Measurements from ENCODE around the gene TBC1D9B. TPM values are rescaled to one million over a fixed set of nuclear protein-coding genes. Genes with fewer than 3 reads are reported as not detected.

Gene TBC1D9B
- total RNA-seq, 1 donor from 2014 or later, result 32.9 TPM

GRCh38 chr5:179866241-179867078, 41.2 kb downstream of the TBC1D9B start:
- H3K36me3 ChIP-seq (ENCODE audit: control insufficient read depth in 3 of 3, insufficient read depth in 3 of 3, low read length in 3 of 3), result peaks cover 61 to 80% (median 75%) of the 10 kb centered on the region in 3 donors
- H3K4me1 ChIP-seq (ENCODE audit: control insufficient read depth in 3 of 3, insufficient read depth in 3 of 3, low read length in 3 of 3), result peaks cover 0 to 5% (median 2%) of the 10 kb centered on the region in 3 donors
- H3K4me3 ChIP-seq (ENCODE audit: low read length in 3 of 3), result no peak overlapping the region
- no peaks in the 10 kb centered on the region for H3K9me3 ChIP-seq (ENCODE audit: control insufficient read depth in 3 of 3, low read length in 3 of 3)
- no peak overlapping the region for H3K9ac ChIP-seq (ENCODE audit: low read depth in 1 of 3, low read length in 3 of 3)
- H3K27ac ChIP-seq (ENCODE audit: low read depth, low read length), result no peak overlapping the region
- no peaks in the 10 kb centered on the region for H3K27me3 ChIP-seq (ENCODE audit: control insufficient read depth in 3 of 3, insufficient read depth in 3 of 3, low read length in 3 of 3)

GRCh38 chr5:179865491-179866240, 42.0 kb downstream of the TBC1D9B start:
- H3K9ac ChIP-seq (ENCODE audit: low read depth in 1 of 3, low read length in 3 of 3), result no peak overlapping the region
- peaks cover 0 to 3% (median 1%) of the 10 kb centered on the region in 3 donors for H3K4me1 ChIP-seq (ENCODE audit: control insufficient read depth in 3 of 3, insufficient read depth in 3 of 3, low read length in 3 of 3)
- H3K9me3 ChIP-seq (ENCODE audit: control insufficient read depth in 3 of 3, low read length in 3 of 3), result no peaks in the 10 kb centered on the region
- H3K4me3 ChIP-seq (ENCODE audit: low read length in 3 of 3), result no peak overlapping the region
- H3K27ac ChIP-seq (ENCODE audit: low read depth, low read length), result no peak overlapping the region
- peaks cover 55 to 72% (median 69%) of the 10 kb centered on the region in 3 donors for H3K36me3 ChIP-seq (ENCODE audit: control insufficient read depth in 3 of 3, insufficient read depth in 3 of 3, low read length in 3 of 3)
- H3K27me3 ChIP-seq (ENCODE audit: control insufficient read depth in 3 of 3, insufficient read depth in 3 of 3, low read length in 3 of 3), result no peaks in the 10 kb centered on the region

GRCh38 chr5:179864686-179865085, 43.0 kb downstream of the TBC1D9B start:
- Histone ChIP-seq H3K36me3 (ENCODE audit: control insufficient read depth in 3 of 3, insufficient read depth in 3 of 3, low read length in 3 of 3) (peaks cover 47 to 63% (median 60%) of the 10 kb centered on the region in 3 donors), H3K4me3 (ENCODE audit: low read length in 3 of 3) (no peak overlapping the region), H3K27me3 (ENCODE audit: control insufficient read depth in 3 of 3, insufficient read depth in 3 of 3, low read length in 3 of 3) (no peaks in the 10 kb centered on the region), H3K4me1 (ENCODE audit: control insufficient read depth in 3 of 3, insufficient read depth in 3 of 3, low read length in 3 of 3) (peaks cover 6 to 9% (median 7%) of the 10 kb centered on the region in 3 donors), H3K27ac (ENCODE audit: low read depth, low read length) (no peak overlapping the region), H3K9me3 (ENCODE audit: control insufficient read depth in 3 of 3, low read length in 3 of 3) (no peaks in the 10 kb centered on the region), H3K9ac (ENCODE audit: low read depth in 1 of 3, low read length in 3 of 3) (no peak overlapping the region)

- H3K9ac ChIP-seq (ENCODE audit: low read depth in 1 of 3, low read length in 3 of 3), result no peak overlapping the region
- peaks cover 43 to 55% (median 51%) of the 10 kb centered on the region in 3 donors for H3K36me3 ChIP-seq (ENCODE audit: control insufficient read depth in 3 of 3, insufficient read depth in 3 of 3, low read length in 3 of 3)
- peaks cover 7 to 11% (median 9%) of the 10 kb centered on the region in 3 donors for H3K4me1 ChIP-seq (ENCODE audit: control insufficient read depth in 3 of 3, insufficient read depth in 3 of 3, low read length in 3 of 3)
- H3K9me3 ChIP-seq (ENCODE audit: control insufficient read depth in 3 of 3, low read length in 3 of 3), result no peaks in the 10 kb centered on the region
- no peaks in the 10 kb centered on the region for H3K27me3 ChIP-seq (ENCODE audit: control insufficient read depth in 3 of 3, insufficient read depth in 3 of 3, low read length in 3 of 3)
- H3K4me3 ChIP-seq (ENCODE audit: low read length in 3 of 3), result no peak overlapping the region
- H3K27ac ChIP-seq (ENCODE audit: low read depth, low read length), result no peak overlapping the region
Measured at GRCh38 chr5:179863449-179864085, 44.1 kb downstream of the TBC1D9B start.

GRCh38 chr5:179862891-179863290, 44.8 kb downstream of the TBC1D9B start:
- H3K36me3 ChIP-seq (ENCODE audit: control insufficient read depth in 3 of 3, insufficient read depth in 3 of 3, low read length in 3 of 3), result peaks cover 41 to 51% (median 49%) of the 10 kb centered on the region in 3 donors

GRCh38 chr5:179862296-179862695, 45.4 kb downstream of the TBC1D9B start:
- Histone ChIP-seq H3K27me3 (ENCODE audit: control insufficient read depth in 3 of 3, insufficient read depth in 3 of 3, low read length in 3 of 3) (no peaks in the 10 kb centered on the region), H3K9ac (ENCODE audit: low read depth in 1 of 3, low read length in 3 of 3) (no peak overlapping the region), H3K4me3 (ENCODE audit: low read length in 3 of 3) (no peak overlapping the region), H3K9me3 (ENCODE audit: control insufficient read depth in 3 of 3, low read length in 3 of 3) (no peaks in the 10 kb centered on the region), H3K36me3 (ENCODE audit: control insufficient read depth in 3 of 3, insufficient read depth in 3 of 3, low read length in 3 of 3) (peaks cover 37 to 45% (median 45%) of the 10 kb centered on the region in 3 donors), H3K27ac (ENCODE audit: low read depth, low read length) (no peak overlapping the region), H3K4me1 (ENCODE audit: control insufficient read depth in 3 of 3, insufficient read depth in 3 of 3, low read length in 3 of 3) (peaks cover 16 to 17% (median 16%) of the 10 kb centered on the region in 3 donors)

More at GRCh38 chr5:179862891-179863290, 44.8 kb downstream of the TBC1D9B start:
- H3K4me3 ChIP-seq (ENCODE audit: low read length in 3 of 3), result no peak overlapping the region
- no peaks in the 10 kb centered on the region for H3K9me3 ChIP-seq (ENCODE audit: control insufficient read depth in 3 of 3, low read length in 3 of 3)
- no peaks in the 10 kb centered on the region for H3K27me3 ChIP-seq (ENCODE audit: control insufficient read depth in 3 of 3, insufficient read depth in 3 of 3, low read length in 3 of 3)
- H3K27ac ChIP-seq (ENCODE audit: low read depth, low read length), result no peak overlapping the region
- peaks cover 11 to 17% (median 13%) of the 10 kb centered on the region in 3 donors for H3K4me1 ChIP-seq (ENCODE audit: control insufficient read depth in 3 of 3, insufficient read depth in 3 of 3, low read length in 3 of 3)
- no peak overlapping the region for H3K9ac ChIP-seq (ENCODE audit: low read depth in 1 of 3, low read length in 3 of 3)

- no peak overlapping the region for H3K27ac ChIP-seq (ENCODE audit: low read depth, low read length)
- H3K9ac ChIP-seq (ENCODE audit: low read depth in 1 of 3, low read length in 3 of 3), result peak overlapping the region in 2 of 3 donors; percentile 96 to 100
- peaks cover 24 to 33% (median 31%) of the 10 kb centered on the region in 3 donors for H3K36me3 ChIP-seq (ENCODE audit: control insufficient read depth in 3 of 3, insufficient read depth in 3 of 3, low read length in 3 of 3)
- no peaks in the 10 kb centered on the region for H3K27me3 ChIP-seq (ENCODE audit: control insufficient read depth in 3 of 3, insufficient read depth in 3 of 3, low read length in 3 of 3)
- peaks cover 16 to 17% (median 16%) of the 10 kb centered on the region in 3 donors for H3K4me1 ChIP-seq (ENCODE audit: control insufficient read depth in 3 of 3, insufficient read depth in 3 of 3, low read length in 3 of 3)
- no peaks in the 10 kb centered on the region for H3K9me3 ChIP-seq (ENCODE audit: control insufficient read depth in 3 of 3, low read length in 3 of 3)
- peak overlapping the region in 1 of 3 donors; percentile 52 for H3K4me3 ChIP-seq (ENCODE audit: low read length in 3 of 3)
Measured at GRCh38 chr5:179860301-179860700, 47.4 kb downstream of the TBC1D9B start.

- peaks cover 14 to 20% (median 18%) of the 10 kb centered on the region in 3 donors for H3K36me3 ChIP-seq (ENCODE audit: control insufficient read depth in 3 of 3, insufficient read depth in 3 of 3, low read length in 3 of 3)
- no peaks in the 10 kb centered on the region for H3K27me3 ChIP-seq (ENCODE audit: control insufficient read depth in 3 of 3, insufficient read depth in 3 of 3, low read length in 3 of 3)
- no peaks in the 10 kb centered on the region for H3K9me3 ChIP-seq (ENCODE audit: control insufficient read depth in 3 of 3, low read length in 3 of 3)
- peak within 1 kb of the TSS; percentile 91 to 100 (median 96) for H3K9ac ChIP-seq (ENCODE audit: low read depth in 1 of 3, low read length in 3 of 3)
- peaks cover 16 to 17% (median 16%) of the 10 kb centered on the region in 3 donors for H3K4me1 ChIP-seq (ENCODE audit: control insufficient read depth in 3 of 3, insufficient read depth in 3 of 3, low read length in 3 of 3)
- peak within 1 kb of the TSS; percentile 95 for H3K27ac ChIP-seq (ENCODE audit: low read depth, low read length)
- peak within 1 kb of the TSS; percentile 90 to 98 (median 95) for H3K4me3 ChIP-seq (ENCODE audit: low read length in 3 of 3)
Measured at GRCh38 chr5:179858586-179859427, 48.9 kb downstream of the TBC1D9B start, which contains the start of gene MRNIP. Gene MRNIP, minus strand, starts transcription at chr5:179858817. Its CDS starts 21 bp downstream, at chr5:179858796.

- Histone ChIP-seq H3K27me3 (ENCODE audit: control insufficient read depth in 3 of 3, insufficient read depth in 3 of 3, low read length in 3 of 3) (no peaks in the 10 kb centered on the region), H3K27ac (ENCODE audit: low read depth, low read length) (peak overlapping the region; percentile 95), H3K4me1 (ENCODE audit: control insufficient read depth in 3 of 3, insufficient read depth in 3 of 3, low read length in 3 of 3) (peaks cover 16 to 17% (median 16%) of the 10 kb centered on the region in 3 donors), H3K36me3 (ENCODE audit: control insufficient read depth in 3 of 3, insufficient read depth in 3 of 3, low read length in 3 of 3) (peaks cover 8 to 14% (median 13%) of the 10 kb centered on the region in 3 donors), H3K4me3 (ENCODE audit: low read length in 3 of 3) (peak overlapping the region; percentile 90 to 98 (median 95)), H3K9me3 (ENCODE audit: control insufficient read depth in 3 of 3, low read length in 3 of 3) (no peaks in the 10 kb centered on the region), H3K9ac (ENCODE audit: low read depth in 1 of 3, low read length in 3 of 3) (peak overlapping the region; percentile 91 to 100 (median 96))
Measured at GRCh38 chr5:179858241-179858585, 49.5 kb downstream of the TBC1D9B start.
